Loucy (cell line): Measurements from ENCODE around the gene PRDM11.

Experiments
- H2AFZ ChIP-seq: fragments of 200-600 bp; sonication (generic); 2 replicates; pipeline ENCODE4 v1.6.0; 2016; ENCODE audit warnings: antibody characterized with exemption, mild to moderate bottlenecking, low read length, moderate library complexity
- H3F3A ChIP-seq: fragments of 200-600 bp; 2 replicates; pipeline ENCODE4 v1.6.0; 2016; ENCODE audit warnings: antibody characterized with exemption, low read depth, mild to moderate bottlenecking
- H3K27me3 ChIP-seq: fragments of 200-600 bp; sonication (generic); 2 replicates; pipeline ENCODE4 v1.6.1; 2014; ENCODE audit warnings: low read length, mild to moderate bottlenecking; ENCODE audit not compliant: insufficient read depth, poor library complexity, severe bottlenecking
- H3K36me3 ChIP-seq: fragments of 200-600 bp; sonication (generic); 2 replicates; pipeline ENCODE4 v1.6.1; 2016; ENCODE audit warnings: low read length; ENCODE audit not compliant: insufficient read depth
- H3K4me1 ChIP-seq: fragments of 200-600 bp; sonication (generic); 2 replicates; pipeline ENCODE4 v1.5.1; 2014; ENCODE audit warnings: low read length, mild to moderate bottlenecking; ENCODE audit not compliant: insufficient read depth, poor library complexity, severe bottlenecking
- H3K4me2 ChIP-seq: fragments of 200-600 bp; sonication (generic); 2 replicates; pipeline ENCODE4 v1.6.0; 2014; ENCODE audit warnings: antibody characterized with exemption, low read length, low read depth, mild to moderate bottlenecking; ENCODE audit not compliant: poor library complexity, severe bottlenecking
- H3K4me3 ChIP-seq: fragments of 200-600 bp; sonication (generic); 2 replicates; pipeline ENCODE4 v1.5.1; 2014; ENCODE audit warnings: low read length, mild to moderate bottlenecking, mixed read lengths; ENCODE audit not compliant: poor library complexity, severe bottlenecking
- H3K79me2 ChIP-seq: fragments of 200-600 bp; sonication (generic); 2 replicates; pipeline ENCODE4 v1.6.1; 2014; ENCODE audit warnings: low read length; ENCODE audit not compliant: insufficient read depth
- H3K9ac ChIP-seq: fragments of 200-600 bp; sonication (generic); 2 replicates; pipeline ENCODE4 v1.6.0; 2014; ENCODE audit warnings: mild to moderate bottlenecking, low read depth, low read length, moderate library complexity; ENCODE audit not compliant: poor library complexity, severe bottlenecking
- H3K9me2 ChIP-seq: fragments of 200-600 bp; sonication (generic); replicated peaks from 2 replicates; pipeline ENCODE4 v1.6.1; 2016; ENCODE audit warnings: low read depth, low read length, mixed read lengths
- H3K9me3 ChIP-seq: fragments of 200-600 bp; sonication (generic); 2 replicates; pipeline ENCODE4 v1.6.1; 2014; ENCODE audit warnings: mild to moderate bottlenecking, antibody characterized with exemption, low read length, low read depth; ENCODE audit not compliant: insufficient read depth
- H4K20me1 ChIP-seq: fragments of 200-600 bp; sonication (generic); 2 replicates; pipeline ENCODE4 v1.6.0; 2014; ENCODE audit warnings: antibody characterized with exemption, low read length, mild to moderate bottlenecking; ENCODE audit not compliant: insufficient read depth, poor library complexity, severe bottlenecking
- CTCF ChIP-seq: fragments of 200-600 bp; sonication (generic); conservative IDR thresholded peaks from 2 replicates; pipeline ENCODE4 v1.5.1; 2014; ENCODE audit warnings: mild to moderate bottlenecking, antibody characterized with exemption, low read length
- EZH2phosphoT487 ChIP-seq: fragments of 200-600 bp; IDR thresholded peaks from 2 replicates; pipeline ENCODE4 v1.6.1; 2018; ENCODE audit warnings: antibody characterized with exemption, mild to moderate bottlenecking, moderate library complexity, borderline replicate concordance

The PRDM11 gene

GRCh38 chr11:45224766-45225165, 78.3 kb downstream of the PRDM11 start:
- Histone ChIP-seq H3K27me3 (no peaks in the 10 kb centered on the region), H3K9me2 (no peaks in the 10 kb centered on the region), H3K4me1 (peaks cover 16% of the 10 kb centered on the region), H2AFZ (no peak overlapping the region), H3K36me3 (peaks cover 59% of the 10 kb centered on the region; the same call in 1 of the 2 replicates), H3K9me3 (no peaks in the 10 kb centered on the region), H3F3A (peaks cover 11% of the 10 kb centered on the region; the same call in 1 of the 2 replicates), H3K9ac (no peak overlapping the region), H3K4me2 (no peak overlapping the region), H3K4me3 (no peak overlapping the region), H3K79me2 (no peaks in the 10 kb centered on the region), H4K20me1 (no peaks in the 10 kb centered on the region)
- no peak for TF ChIP-seq EZH2phosphoT487
- no peak for TF ChIP-seq CTCF

GRCh38 chr11:45225277-45225676, 78.8 kb downstream of the PRDM11 start:
- H3K4me3 ChIP-seq: no peak overlapping the region
- H4K20me1 ChIP-seq: no peaks in the 10 kb centered on the region
- H3K9me3 ChIP-seq: no peaks in the 10 kb centered on the region
- no peaks in the 10 kb centered on the region for H3K79me2 ChIP-seq
- peaks cover 20% of the 10 kb centered on the region for H3K4me1 ChIP-seq
- H3K9ac ChIP-seq: no peak overlapping the region
- H2AFZ ChIP-seq: no peak overlapping the region
- H3K4me2 ChIP-seq: no peak overlapping the region
- TF ChIP-seq EZH2phosphoT487: no peak
- TF ChIP-seq CTCF: no peak
- peaks cover 12% of the 10 kb centered on the region; the same call in 1 of the 2 replicates for H3F3A ChIP-seq
- no peaks in the 10 kb centered on the region for H3K27me3 ChIP-seq
- H3K9me2 ChIP-seq: no peaks in the 10 kb centered on the region
- H3K36me3 ChIP-seq: peaks cover 56% of the 10 kb centered on the region; the same call in 1 of the 2 replicates

- Histone ChIP-seq H3K79me2 (no peaks in the 10 kb centered on the region), H3K4me3 (no peak overlapping the region), H2AFZ (no peak overlapping the region), H3K4me1 (peaks cover 30% of the 10 kb centered on the region), H3K9me3 (no peaks in the 10 kb centered on the region), H3F3A (peaks cover 12% of the 10 kb centered on the region; the same call in 1 of the 2 replicates), H3K27me3 (no peaks in the 10 kb centered on the region), H3K9me2 (no peaks in the 10 kb centered on the region), H4K20me1 (no peaks in the 10 kb centered on the region), H3K9ac (no peak overlapping the region), H3K36me3 (peaks cover 48% of the 10 kb centered on the region; the same call in 1 of the 2 replicates), H3K4me2 (no peak overlapping the region)
- no peak for TF ChIP-seq CTCF
- TF ChIP-seq EZH2phosphoT487: no peak
Measured at GRCh38 chr11:45225961-45226871, 79.8 kb downstream of the PRDM11 start.
